HEK293 (cell line): ENCODE results near the gene PLAC1.

Source experiments
- BCL11B ChIP-seq: fragments of 450-650 bp; formaldehyde crosslinking; IDR thresholded peaks from 2 replicates; pipeline ENCODE4 v1.5.1; 2016; ENCODE audit warnings: low read depth, missing biosample characterization, missing genetic modification characterization
- CTCF ChIP-seq: fragments of 450-650 bp; formaldehyde crosslinking; IDR thresholded peaks from 2 replicates; pipeline ENCODE4 v1.5.1; 2016; ENCODE audit warnings: missing biosample characterization, missing genetic modification characterization
- EGR2 ChIP-seq: fragments of 450-650 bp; formaldehyde crosslinking; IDR thresholded peaks from 2 replicates; pipeline ENCODE4 v1.5.1; 2016; ENCODE audit warnings: low read depth, missing biosample characterization, missing genetic modification characterization
- KLF10 ChIP-seq: fragments of 450-650 bp; IDR thresholded peaks from 2 replicates; pipeline ENCODE4 v1.5.1; 2018; ENCODE audit warnings: missing biosample characterization, mild to moderate bottlenecking, missing genetic modification characterization
- KLF9 ChIP-seq: fragments of 450-650 bp; formaldehyde crosslinking; IDR thresholded peaks from 2 replicates; pipeline ENCODE4 v1.5.1; 2016; ENCODE audit warnings: missing biosample characterization, missing genetic modification characterization, low read depth
- TRIM28 ChIP-seq: IDR thresholded peaks from 2 replicates; pipeline ENCODE4 v1.6.1; 2011; ENCODE audit warnings: low read length, control low read depth, borderline replicate concordance
- ZBTB21 ChIP-seq: fragments of 450-650 bp; formaldehyde crosslinking; IDR thresholded peaks from 2 replicates; pipeline ENCODE4 v1.5.1; 2017; ENCODE audit warnings: missing biosample characterization, missing genetic modification characterization
- ZFP41 ChIP-seq: fragments of 450-650 bp; formaldehyde crosslinking; IDR thresholded peaks from 2 replicates; pipeline ENCODE4 v1.5.1; 2016; ENCODE audit warnings: missing biosample characterization, missing genetic modification characterization, borderline replicate concordance
- ZNF335 ChIP-seq: fragments of 450-650 bp; formaldehyde crosslinking; conservative IDR thresholded peaks from 2 replicates; pipeline ENCODE4 v1.5.1; 2016; ENCODE audit warnings: missing biosample characterization, missing genetic modification characterization
- ZNF362 ChIP-seq: fragments of 450-650 bp; formaldehyde crosslinking; IDR thresholded peaks from 2 replicates; pipeline ENCODE4 v1.5.1; 2016; ENCODE audit warnings: missing biosample characterization, missing genetic modification characterization
- ZSCAN5A ChIP-seq: fragments of 450-650 bp; formaldehyde crosslinking; IDR thresholded peaks from 2 replicates; pipeline ENCODE4 v1.5.1; 2016; ENCODE audit warnings: missing biosample characterization, missing genetic modification characterization

- TF ChIP-seq TRIM28 (no peak), CTCF (no peak), ZNF362 (no peak), ZSCAN5A (tag by site-specific recombination) (no peak), ZBTB21 (tag by site-specific recombination) (no peak), BCL11B (tag by site-specific recombination) (no peak), ZFP41 (tag by site-specific recombination) (no peak), KLF9 (tag by site-specific recombination) (no peak), EGR2 (tag by site-specific recombination) (no peak), KLF10 (tag by site-specific recombination) (no peak), ZNF335 (no peak)
These were observed 66.8 kb downstream of the PLAC1 start for GRCh38 chrX:134591502-134591901.
